H9 (cell line): Measurements from ENCODE around the gene SLC12A2. TPM values are rescaled to one million over a fixed set of nuclear protein-coding genes. Genes with fewer than 3 reads are reported as not detected.

Experiments
- DNase-seq: peaks from one replicate; pipeline ENCODE4 v3.0.0-alpha.2; 2017
- H2AFZ ChIP-seq: one replicate; pipeline ENCODE4 v1.6.1; 2013; ENCODE audit warnings: mild to moderate bottlenecking, low read length, control low read depth, moderate library complexity
- H2AK5ac ChIP-seq: 2 replicates; pipeline ENCODE4 v1.6.1; 2013; ENCODE audit warnings: low read length, control low read depth, mixed read lengths; ENCODE audit not compliant: insufficient read length
- H2BK120ac ChIP-seq: one replicate; pipeline ENCODE4 v1.6.1; 2013; ENCODE audit warnings: low read depth, mild to moderate bottlenecking, low read length, control low read depth, inconsistent platforms; ENCODE audit not compliant: poor library complexity, severe bottlenecking
- H2BK12ac ChIP-seq: 2 replicates; pipeline ENCODE4 v1.6.1; 2013; ENCODE audit warnings: low read length, control low read depth, mixed read lengths, low read depth; ENCODE audit not compliant: insufficient read length
- H2BK15ac ChIP-seq: 2 replicates; pipeline ENCODE4 v1.6.1; 2013; ENCODE audit warnings: low read depth, low read length, control low read depth
- H2BK20ac ChIP-seq: one replicate; pipeline ENCODE4 v1.6.1; 2013; ENCODE audit warnings: low read depth, mild to moderate bottlenecking, low read length, control low read depth, inconsistent platforms; ENCODE audit not compliant: poor library complexity, severe bottlenecking
- H2BK5ac ChIP-seq: 2 replicates; pipeline ENCODE4 v1.6.1; 2013; ENCODE audit warnings: low read length, control low read depth, mixed read lengths; ENCODE audit not compliant: insufficient read length
- H3K14ac ChIP-seq: 2 replicates; pipeline ENCODE4 v1.6.1; 2013; ENCODE audit warnings: low read length, control low read depth; ENCODE audit not compliant: insufficient read depth
- H3K18ac ChIP-seq: 2 replicates; pipeline ENCODE4 v1.6.1; 2013; ENCODE audit warnings: low read depth, mild to moderate bottlenecking, mixed read lengths, low read length, control low read depth; ENCODE audit not compliant: insufficient read length
- H3K23ac ChIP-seq: 2 replicates; pipeline ENCODE4 v1.6.1; 2013; ENCODE audit warnings: low read length, control low read depth, mixed read lengths, low read depth; ENCODE audit not compliant: insufficient read length
- H3K23me2 ChIP-seq: 2 replicates; pipeline ENCODE4 v1.6.1; 2013; ENCODE audit warnings: low read depth, mild to moderate bottlenecking, mixed read lengths, low read length, control low read depth; ENCODE audit not compliant: insufficient read length, poor library complexity, severe bottlenecking
- H3K27ac ChIP-seq: 2 replicates; pipeline ENCODE4 v1.5.1; 2013; ENCODE audit warnings: low read length, control low read depth, mixed read lengths, low read depth; ENCODE audit not compliant: insufficient read length
- H3K27me3 ChIP-seq: 2 replicates; pipeline ENCODE4 v1.6.1; 2013; ENCODE audit warnings: low read length, control low read depth, inconsistent platforms; ENCODE audit not compliant: insufficient read depth
- H3K4ac ChIP-seq: 2 replicates; pipeline ENCODE4 v1.6.1; 2013; ENCODE audit warnings: low read depth, mild to moderate bottlenecking, control low read depth, inconsistent platforms, low read length, moderate library complexity
- H3K4me1 ChIP-seq: 2 replicates; pipeline ENCODE4 v1.6.1; 2013; ENCODE audit warnings: low read length, control low read depth, inconsistent platforms; ENCODE audit not compliant: insufficient read depth
- H3K4me2 ChIP-seq: 2 replicates; pipeline ENCODE4 v1.6.1; 2013; ENCODE audit warnings: low read length, control low read depth, mixed read lengths; ENCODE audit not compliant: insufficient read length, insufficient read depth
- H3K56ac ChIP-seq: 2 replicates; pipeline ENCODE4 v1.6.1; 2013; ENCODE audit warnings: low read depth, mild to moderate bottlenecking, mixed read lengths, low read length, control low read depth; ENCODE audit not compliant: insufficient read length
- H3K79me1 ChIP-seq: 2 replicates; pipeline ENCODE4 v1.6.1; 2013; ENCODE audit warnings: low read depth, mild to moderate bottlenecking, moderate library complexity, low read length, control low read depth, inconsistent platforms; ENCODE audit not compliant: insufficient read depth, poor library complexity, severe bottlenecking
- H3K79me2 ChIP-seq: 2 replicates; pipeline ENCODE4 v1.6.1; 2013; ENCODE audit warnings: low read length, control low read depth, inconsistent platforms; ENCODE audit not compliant: insufficient read depth
- H3K9ac ChIP-seq: 2 replicates; pipeline ENCODE4 v1.6.1; 2013; ENCODE audit warnings: low read length, control low read depth, mixed read lengths; ENCODE audit not compliant: insufficient read length; ENCODE audit errors: extremely low read depth
- H3K9me3 ChIP-seq: one replicate; pipeline ENCODE4 v1.6.1; 2013; ENCODE audit warnings: low read depth, low read length, inconsistent platforms; ENCODE audit not compliant: control insufficient read depth
- H3T11ph ChIP-seq: one replicate; pipeline ENCODE4 v1.6.1; 2013; ENCODE audit warnings: mild to moderate bottlenecking, low read length, control low read depth, inconsistent platforms
- H4K20me1 ChIP-seq: one replicate; pipeline ENCODE4 v1.6.1; 2013; ENCODE audit not compliant: control insufficient read depth, insufficient read length, insufficient read depth
- H4K5ac ChIP-seq: 2 replicates; pipeline ENCODE4 v1.6.1; 2013; ENCODE audit warnings: low read depth, mild to moderate bottlenecking, mixed read lengths, low read length, control low read depth; ENCODE audit not compliant: insufficient read length
- H4K8ac ChIP-seq: replicated peaks from 2 replicates; pipeline ENCODE4 v1.6.1; 2013; ENCODE audit warnings: low read length, control low read depth, mixed read lengths, low read depth; ENCODE audit not compliant: insufficient read length
- H4K91ac ChIP-seq: 2 replicates; pipeline ENCODE4 v1.6.1; 2013; ENCODE audit warnings: low read depth, mild to moderate bottlenecking, moderate library complexity, mixed read lengths, low read length, control low read depth; ENCODE audit not compliant: insufficient read length
- H3K27ac Mint-ChIP-seq, 3 experiments: 2 replicates in 2 of 3; 3 replicates in 1 of 3; pipeline ENCODE4 v1.8.0; 2020 to 2021; ENCODE audit warnings: mixed read lengths in 3 of 3, mild to moderate bottlenecking in 1 of 3, moderate library complexity in 1 of 3
- H3K27me3 Mint-ChIP-seq: 2 replicates; pipeline ENCODE4 v1.8.0; 2021; ENCODE audit warnings: low read depth, mild to moderate bottlenecking, moderate library complexity, mixed read lengths
- H3K36me3 Mint-ChIP-seq, 3 experiments: 2 replicates in 2 of 3; 3 replicates in 1 of 3; pipeline ENCODE4 v1.8.0; 2020 to 2021; ENCODE audit warnings: low read depth in 3 of 3, mixed read lengths in 3 of 3; ENCODE audit not compliant: insufficient read depth in 1 of 3
- H3K4me1 Mint-ChIP-seq, 2 experiments: 2 replicates each; pipeline ENCODE4 v1.8.0; 2020; ENCODE audit warnings: mixed read lengths in 2 of 2
- H3K4me3 Mint-ChIP-seq, 2 experiments: 2 replicates in 1 of 2; 3 replicates in 1 of 2; pipeline ENCODE4 v1.8.0; 2020 to 2021; ENCODE audit warnings: mild to moderate bottlenecking in 2 of 2, mixed read lengths in 2 of 2, moderate library complexity in 1 of 2
- H3K9me3 Mint-ChIP-seq, 2 experiments: 2 replicates in 1 of 2; 3 replicates in 1 of 2; pipeline ENCODE4 v1.8.0; 2020; ENCODE audit warnings: mild to moderate bottlenecking in 2 of 2, mixed read lengths in 2 of 2, moderate library complexity in 1 of 2
- WGBS: extraction: QIAGEN DNeasy Blood & Tissue Kit; methylation state at CpG from one replicate; pipeline ENCODE4 v1.1.7; 2013; ENCODE audit warnings: missing lambda C conversion rate, low lambda C conversion rate, mixed read lengths; ENCODE audit not compliant: insufficient read length; ENCODE audit errors: extremely low coverage; 5-methylcytosine and 5-hydroxymethylcytosine counted together
- total RNA-seq: library from RNA; stranded (reverse); gene quantifications from 2 replicates; pipeline ENCODE4 v1.2.1, GENCODE V29; 2021
- TF ChIP-seq, protein P1 (sequence below): fragments of 200-600 bp; sonication (generic); conservative IDR thresholded peaks from 3 replicates; pipeline ENCODE4 v1.8.0; 2021; ENCODE audit warnings: antibody characterized with exemption, mild to moderate bottlenecking

Gene SLC12A2
- total RNA-seq, 1 experiment from 2014 or later = 17.9 TPM

DNA sequence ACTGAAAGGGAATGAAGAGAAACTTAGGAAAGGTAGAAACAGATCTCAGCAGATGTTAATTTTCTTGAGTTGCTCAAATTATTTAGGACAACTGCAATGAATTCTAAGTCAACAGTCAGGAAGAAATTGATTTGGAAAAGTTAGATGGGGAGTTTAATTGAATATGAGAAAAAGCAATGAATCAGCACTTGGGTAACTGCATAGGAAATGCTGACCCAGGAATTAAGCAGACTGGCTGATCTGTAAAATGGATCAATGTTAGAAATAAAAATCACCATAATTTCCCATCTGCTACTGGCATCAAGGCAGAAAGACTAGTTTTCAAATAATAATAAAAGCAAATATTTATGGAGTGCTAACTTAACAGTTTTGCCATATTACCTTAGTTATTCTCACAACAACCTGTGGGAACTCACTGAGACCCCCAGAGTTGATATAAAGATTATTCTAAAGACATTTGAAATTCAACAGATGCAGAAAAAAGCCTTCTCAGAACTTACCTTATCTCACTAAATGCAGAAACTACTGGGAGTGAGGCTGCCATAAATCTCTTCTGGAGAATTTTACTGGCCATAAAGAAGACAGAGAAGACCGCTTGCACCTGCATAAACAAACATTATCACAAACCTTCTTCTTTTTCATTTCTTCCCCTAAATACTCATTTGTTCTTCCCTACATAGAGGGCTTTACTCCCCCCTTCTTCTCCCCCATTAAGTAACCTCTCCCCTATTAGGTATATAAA is 22.8 kb upstream of the SLC12A2 start:
- no peak for DNase-seq
- Histone ChIP-seq H3K79me1 (no peaks in the 10 kb centered on the region), H2BK20ac (no peak overlapping the region), H2BK12ac (no peak overlapping the region), H2BK5ac (no peak overlapping the region), H3K9ac (no peak overlapping the region), H3K23ac (no peak overlapping the region), H3K4ac (no peak overlapping the region), H2AFZ (no peak overlapping the region), H3K14ac (no peak overlapping the region), H3K18ac (no peak overlapping the region), H2BK15ac (no peak overlapping the region), H4K91ac (no peak overlapping the region), H3K79me2 (no peaks in the 10 kb centered on the region), H4K20me1 (no peaks in the 10 kb centered on the region), H3K27ac (no peak overlapping the region), H3K4me1 (no peaks in the 10 kb centered on the region), H4K5ac (no peak overlapping the region), H4K8ac (no peak overlapping the region), H3K9me3 (no peaks in the 10 kb centered on the region), H3T11ph (no peak overlapping the region), H2BK120ac (no peak overlapping the region), H3K27me3 (no peaks in the 10 kb centered on the region), H2AK5ac (no peak overlapping the region), H3K23me2 (no peaks in the 10 kb centered on the region), H3K4me2 (no peak overlapping the region), H3K56ac (no peak overlapping the region)
- TF ChIP-seq, protein P1, sequence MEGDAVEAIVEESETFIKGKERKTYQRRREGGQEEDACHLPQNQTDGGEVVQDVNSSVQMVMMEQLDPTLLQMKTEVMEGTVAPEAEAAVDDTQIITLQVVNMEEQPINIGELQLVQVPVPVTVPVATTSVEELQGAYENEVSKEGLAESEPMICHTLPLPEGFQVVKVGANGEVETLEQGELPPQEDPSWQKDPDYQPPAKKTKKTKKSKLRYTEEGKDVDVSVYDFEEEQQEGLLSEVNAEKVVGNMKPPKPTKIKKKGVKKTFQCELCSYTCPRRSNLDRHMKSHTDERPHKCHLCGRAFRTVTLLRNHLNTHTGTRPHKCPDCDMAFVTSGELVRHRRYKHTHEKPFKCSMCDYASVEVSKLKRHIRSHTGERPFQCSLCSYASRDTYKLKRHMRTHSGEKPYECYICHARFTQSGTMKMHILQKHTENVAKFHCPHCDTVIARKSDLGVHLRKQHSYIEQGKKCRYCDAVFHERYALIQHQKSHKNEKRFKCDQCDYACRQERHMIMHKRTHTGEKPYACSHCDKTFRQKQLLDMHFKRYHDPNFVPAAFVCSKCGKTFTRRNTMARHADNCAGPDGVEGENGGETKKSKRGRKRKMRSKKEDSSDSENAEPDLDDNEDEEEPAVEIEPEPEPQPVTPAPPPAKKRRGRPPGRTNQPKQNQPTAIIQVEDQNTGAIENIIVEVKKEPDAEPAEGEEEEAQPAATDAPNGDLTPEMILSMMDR = no peak
- H3K9me3 Mint-ChIP-seq = no peaks in the 10 kb centered on the region
- H3K4me1 Mint-ChIP-seq = no peaks in the 10 kb centered on the region
- no peaks in the 10 kb centered on the region for H3K27me3 Mint-ChIP-seq
- H3K36me3 Mint-ChIP-seq = no peaks in the 10 kb centered on the region
- no CpG with 5 or more reads among the region's 1 CpG for WGBS
- H3K4me3 Mint-ChIP-seq = no peak overlapping the region
- no peak overlapping the region for H3K27ac Mint-ChIP-seq
